T47D (cell line): ENCODE measurements around the gene TPSB2.
A peak's percentile ranks its signal among the peaks of the same experiment; 100 is the strongest.
"Not testable (repeated sequence)": the region's sequence is repeated elsewhere in the genome, so short reads cannot be mapped to it uniquely, and the experiment has no call there.

Experiments
- DNase-seq, 2 experiments: peaks; one replicate each; pipeline versions ENCODE4 v3.0.0 to v3.0.0-alpha.2; 2011 to 2012; ENCODE audit warnings: low read depth in 1 of 2, low spot score in 1 of 2
- JUND ChIP-seq: IDR thresholded peaks from 2 replicates; pipeline ENCODE4 v1.6.1; 2012; ENCODE audit warnings: low read depth
- in situ Hi-C: cut with HindIII; loops from 2 replicates; pipeline ENCODE4 v1.10.0; 2016; ENCODE audit warnings: low sequenced_read_pairs, low pct_unique_long_range_greater_than_20kb

The TPSB2 gene

DNA sequence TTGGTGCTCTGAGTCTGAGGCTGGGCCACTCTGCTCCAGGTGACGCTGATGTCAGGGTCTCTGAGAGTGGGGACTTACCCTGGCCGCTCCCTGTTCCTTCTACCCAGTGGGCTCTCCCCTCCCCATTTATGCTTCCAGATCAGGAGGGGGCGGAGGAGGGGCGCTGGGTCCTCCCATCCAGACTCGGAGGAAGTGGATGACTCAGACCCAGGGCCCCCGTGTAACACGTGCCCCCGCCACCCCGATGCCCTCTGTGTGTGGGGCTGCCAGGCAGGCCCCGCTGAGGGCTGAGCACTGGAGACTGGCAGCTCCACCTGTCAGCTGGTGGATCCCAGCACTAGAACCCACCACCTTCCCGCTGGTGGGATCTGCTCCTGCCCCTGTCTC lies at the start of gene TPSB2:
TPSB2 (minus strand) TSS at position 101 of the 387 bp plus-strand sequence. CDS start 233 bp downstream, outside the sequence.
- DNase-seq, in situ Hi-C loops: not testable (repeated sequence)

GRCh38 chr16:1279081-1279944 lies 49.3 kb upstream of the TPSB2 start:
- no peak for TF ChIP-seq JUND
- in situ Hi-C loops, result no loop called here

GRCh38 chr16:1278477-1278876 lies 48.5 kb upstream of the TPSB2 start:
- in situ Hi-C loops, result no loop called here
- no peak for DNase-seq
- no peak for TF ChIP-seq JUND

More at GRCh38 chr16:1279081-1279944, 49.3 kb upstream of the TPSB2 start:
- no peak for DNase-seq

DNA sequence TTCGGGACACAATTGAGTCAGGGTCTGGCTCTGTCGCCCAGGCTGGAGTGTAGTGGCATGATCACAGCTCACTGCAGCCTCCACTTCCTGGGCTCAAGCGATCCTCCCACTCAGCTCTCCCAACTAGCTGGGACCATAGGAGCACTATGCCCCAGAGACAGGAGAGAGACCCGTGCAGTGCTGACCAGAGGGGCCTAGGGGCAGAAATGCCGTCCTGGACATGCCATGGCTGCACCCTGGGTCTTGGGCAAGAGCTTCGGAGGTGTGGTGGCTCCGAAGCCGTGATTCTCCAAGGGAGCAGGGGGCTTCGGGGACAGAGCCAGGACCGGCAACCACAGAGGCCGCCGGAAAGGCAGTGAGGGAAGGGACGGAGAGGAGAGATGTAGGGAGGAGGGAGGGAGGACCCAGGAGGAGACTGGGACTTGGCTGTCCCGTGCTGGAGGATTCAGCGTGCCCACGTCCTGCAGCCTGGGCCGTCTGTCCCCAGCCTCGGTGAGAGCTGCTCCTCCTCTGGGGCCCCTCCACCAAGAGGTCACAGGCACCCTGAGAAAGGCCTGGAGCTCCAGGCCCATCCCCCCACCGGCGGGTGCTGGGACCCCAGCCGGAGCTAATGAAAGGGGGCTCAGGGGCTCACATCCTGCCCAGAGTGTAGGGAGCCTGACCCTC lies 47.8 kb upstream of the TPSB2 start:
- in situ Hi-C loops, result no loop called here
- no peak for DNase-seq
- TF ChIP-seq JUND, result no peak

DNA sequence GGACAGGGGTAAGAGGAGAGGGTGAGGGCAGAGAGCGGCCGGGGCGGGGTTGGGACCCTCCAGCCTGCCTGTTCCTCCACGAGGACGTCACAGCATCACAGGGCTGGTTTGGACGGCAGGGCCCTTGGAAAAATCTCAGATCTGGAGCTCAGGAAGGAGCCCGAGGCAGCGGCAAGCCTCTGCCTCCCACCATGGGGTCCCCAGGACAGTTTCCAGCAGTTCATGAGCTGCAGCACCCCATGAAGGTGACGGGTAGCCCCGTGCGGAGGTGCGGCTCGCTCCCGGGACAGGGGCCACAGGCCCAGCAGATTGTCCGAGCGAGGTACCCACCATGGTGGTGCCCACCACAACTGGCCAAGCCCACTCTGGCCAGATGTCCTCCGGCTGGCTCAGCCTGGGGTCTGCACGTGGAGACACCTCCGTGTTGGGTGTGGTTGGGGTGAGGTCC lies 47.2 kb upstream of the TPSB2 start:
- no peak for TF ChIP-seq JUND
- in situ Hi-C loops, result no loop called here
- no peak for DNase-seq

DNA sequence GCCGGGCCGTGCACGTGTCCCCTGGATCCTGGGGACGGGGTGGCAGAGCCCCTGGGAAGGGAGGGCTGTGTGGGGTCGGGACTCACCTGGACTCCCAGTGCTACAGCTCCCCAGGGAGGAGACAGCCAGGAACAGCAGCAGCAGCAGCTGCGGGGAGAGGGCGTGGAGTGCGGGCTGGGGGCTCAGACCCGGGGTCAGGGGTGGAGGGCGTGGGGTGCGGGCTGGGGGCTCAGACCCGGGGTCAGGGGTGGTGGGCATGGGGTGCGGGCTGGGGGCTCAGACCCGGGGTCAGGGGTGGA lies 46.5 kb upstream of the TPSB2 start:
- TF ChIP-seq JUND, result no peak
- DNase-seq, result no peak
- in situ Hi-C loops, result no loop called here

- in situ Hi-C loops, result no loop called here
- no peak for TF ChIP-seq JUND
These were observed 46.0 kb upstream of the TPSB2 start for GRCh38 chr16:1275791-1276579.

DNA sequence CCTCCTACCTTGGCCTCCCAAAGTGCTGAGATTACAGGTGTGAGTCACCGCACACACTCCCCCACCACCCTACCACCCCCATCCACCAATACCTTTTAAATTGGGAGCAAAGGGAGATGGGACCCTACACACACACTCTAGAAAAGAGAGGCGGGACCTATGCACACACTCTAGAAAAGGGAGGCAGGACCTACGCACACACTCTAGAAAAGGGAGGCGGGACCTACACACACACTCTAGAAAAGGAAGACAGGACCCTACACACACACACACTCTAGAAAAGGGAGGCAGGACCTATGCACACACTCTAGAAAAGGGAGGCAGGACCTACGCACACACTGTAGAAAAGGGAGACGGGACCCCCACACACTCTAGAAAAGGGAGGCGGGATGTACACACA lies 44.8 kb upstream of the TPSB2 start:
- DNase-seq, result peak in 1 of 2 experiments; percentile 29
- in situ Hi-C loops, result no loop called here
- TF ChIP-seq JUND, result no peak

More at GRCh38 chr16:1275791-1276579, 46.0 kb upstream of the TPSB2 start:
- DNase-seq, result no peak

DNA sequence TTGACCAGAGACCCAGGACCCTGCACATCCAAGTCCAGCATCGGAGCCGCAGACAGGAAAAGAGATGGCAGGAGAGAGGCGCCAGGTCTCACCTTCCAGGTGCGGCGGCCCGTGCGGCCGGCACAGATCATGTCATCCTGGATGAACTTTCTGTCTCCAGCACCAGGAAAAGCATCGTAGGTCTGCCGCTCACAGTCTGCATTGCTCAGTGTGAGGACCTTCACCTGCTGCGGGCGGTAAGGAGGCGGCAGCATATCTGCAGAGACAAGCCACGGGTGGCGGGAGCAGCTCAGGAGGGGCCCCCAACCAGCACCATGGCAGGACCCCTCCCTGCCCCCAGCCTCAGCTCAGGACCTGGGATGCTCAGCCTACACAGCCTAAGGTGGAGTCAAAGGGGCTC lies 43.8 kb upstream of the TPSB2 start:
- TF ChIP-seq JUND, result no peak
- in situ Hi-C loops, result no loop called here

GRCh38 chr16:1272453-1273198 lies 42.6 kb upstream of the TPSB2 start:
- DNase-seq, result no peak
- no peak for TF ChIP-seq JUND
- in situ Hi-C loops, result no loop called here

More for the DNA sequence above, 43.8 kb upstream of the TPSB2 start:
- no peak for DNase-seq

DNA sequence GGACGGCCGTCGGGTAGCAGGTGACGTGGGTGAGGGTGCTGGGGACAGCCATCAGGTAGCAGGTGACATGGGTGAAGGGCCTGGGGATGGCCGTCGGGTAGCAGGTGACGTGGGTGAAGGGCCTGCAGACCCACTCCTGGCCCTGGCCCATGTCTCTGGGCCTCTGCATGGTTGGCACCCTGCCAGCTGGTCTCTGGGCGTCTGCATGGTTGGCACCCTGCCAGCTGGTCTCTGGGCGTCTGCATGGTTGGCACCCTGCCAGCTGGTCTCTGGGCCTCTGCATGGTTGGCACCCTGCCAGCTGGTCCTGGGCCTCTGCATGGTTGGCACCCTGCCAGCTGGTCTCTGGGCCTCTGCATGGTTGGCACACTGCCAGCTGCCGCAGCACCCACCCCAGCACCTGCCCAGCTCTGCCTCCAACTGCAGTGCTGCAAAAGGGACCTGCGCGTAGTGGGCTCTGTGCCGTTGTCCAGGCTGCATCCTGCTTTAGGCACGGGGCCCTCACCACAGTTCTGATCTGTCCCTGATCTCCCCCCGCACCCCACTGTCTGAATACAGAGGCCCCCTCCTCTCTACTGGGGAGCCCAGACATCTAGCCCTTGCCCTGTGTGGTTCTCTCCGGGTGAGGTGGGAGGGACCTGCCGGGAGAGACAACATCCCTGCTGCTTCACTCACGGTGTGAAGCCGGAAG lies 41.9 kb upstream of the TPSB2 start:
- in situ Hi-C loops, DNase-seq: not testable (repeated sequence)

DNA sequence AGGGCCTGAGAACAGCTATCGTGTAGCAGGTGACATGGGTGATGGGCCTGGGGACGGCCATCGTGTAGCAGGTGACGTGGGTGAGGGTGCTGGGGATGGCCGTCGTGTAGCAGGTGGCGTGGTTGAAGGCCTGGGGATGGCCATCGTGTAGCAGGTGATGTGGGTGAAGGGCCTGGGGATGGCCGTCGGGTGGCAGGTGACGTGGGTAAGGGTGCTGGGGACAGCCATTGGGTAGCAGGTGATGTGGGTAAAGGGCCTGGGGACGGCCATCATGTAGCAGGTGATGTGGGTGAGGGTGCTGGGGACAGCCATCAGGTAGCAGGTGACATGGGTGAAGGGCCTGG lies 41.4 kb upstream of the TPSB2 start:
- in situ Hi-C loops, result no loop called here
- no peak for TF ChIP-seq JUND
- no peak for DNase-seq

DNA sequence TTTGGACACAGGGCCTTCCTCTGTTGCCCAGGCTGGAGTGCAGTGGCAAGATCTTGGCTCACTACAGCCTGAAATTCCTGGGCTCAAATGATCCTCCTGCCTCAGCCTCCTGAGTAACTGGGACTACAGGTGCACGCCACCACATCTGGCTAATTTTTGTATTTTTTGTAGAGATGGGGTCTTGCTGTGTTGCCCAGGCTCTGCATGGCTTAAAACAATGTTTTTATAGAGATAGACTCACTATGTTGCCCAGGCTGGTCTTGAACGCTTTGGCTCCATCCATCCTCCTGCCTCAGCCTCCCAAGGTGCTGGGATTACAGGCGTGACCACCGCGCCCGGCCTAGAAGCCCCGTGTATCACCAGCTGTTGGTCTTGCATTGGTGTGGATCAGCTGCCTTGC lies 39.4 kb upstream of the TPSB2 start:
- in situ Hi-C loops, DNase-seq: not testable (repeated sequence)
